WTC11 (cell line): ENCODE measurements around the gene USF1. TPM values are rescaled to one million over a fixed set of nuclear protein-coding genes. Genes with fewer than 3 reads are reported as not detected.

Experiments used
- ATAC-seq: fragments of 200-7000 bp; cut with Tn5 transposase; 2 replicates; pipeline ENCODE4 v1.10.0; 2021; ENCODE audit warnings: mild to moderate bottlenecking, moderate library complexity
- CTCF ChIA-PET: fragments of 300-600 bp; sonication (Branson Sonifier 250); formaldehyde crosslinking; loops from one replicate; lab custom pipeline; 2021; ENCODE audit warnings: antibody characterized with exemption; lab: Charles Lee
- POLR2A ChIA-PET: fragments of 350-600 bp; sonication (Branson Sonifier 250); formaldehyde crosslinking; loops from one replicate; lab custom pipeline; 2021; ENCODE audit warnings: antibody characterized with exemption; lab: Charles Lee
- DNase-seq: peaks from one replicate; pipeline ENCODE4 v3.0.0; 2021; ENCODE audit warnings: low spot score
- H3K27ac Mint-ChIP-seq: 2 replicates; pipeline ENCODE4 v1.8.0; 2021; ENCODE audit warnings: mixed read lengths
- H3K27me3 Mint-ChIP-seq: 2 replicates; pipeline ENCODE4 v1.8.0; 2021; ENCODE audit warnings: low read depth, mild to moderate bottlenecking, moderate library complexity, mixed read lengths
- H3K36me3 Mint-ChIP-seq: 2 replicates; pipeline ENCODE4 v1.8.0; 2021; ENCODE audit warnings: mixed read lengths
- H3K4me1 Mint-ChIP-seq: 2 replicates; pipeline ENCODE4 v1.8.0; 2022; ENCODE audit warnings: mixed read lengths
- H3K4me3 Mint-ChIP-seq: 2 replicates; pipeline ENCODE4 v1.8.0; 2021; ENCODE audit warnings: mild to moderate bottlenecking, moderate library complexity, mixed read lengths
- H3K9me3 Mint-ChIP-seq: 2 replicates; pipeline ENCODE4 v1.8.0; 2021; ENCODE audit warnings: mixed read lengths
- ELF4 ChIP-seq: sonication (generic); formaldehyde crosslinking; IDR thresholded peaks from 2 replicates; pipeline ENCODE4 v1.8.1; 2022; ENCODE audit warnings: low read depth, mild to moderate bottlenecking, moderate library complexity, missing genetic modification reagents
- FOXP1 ChIP-seq: sonication (generic); formaldehyde crosslinking; IDR thresholded peaks from 2 replicates; pipeline ENCODE4 v1.8.0; 2022; ENCODE audit warnings: missing genetic modification reagents, mild to moderate bottlenecking, moderate library complexity, borderline replicate concordance
- GRHL2 ChIP-seq: fragments of 250-450 bp; sonication (Bioruptor Pico); IDR thresholded peaks from 2 replicates; pipeline ENCODE4 v1.8.0; 2022; ENCODE audit warnings: mild to moderate bottlenecking, moderate library complexity; ENCODE audit not compliant: insufficient replicate concordance, severe bottlenecking
- JAZF1 ChIP-seq: fragments of 250-450 bp; sonication (Bioruptor Pico); IDR thresholded peaks from 2 replicates; pipeline ENCODE4 v1.9.0; 2021; ENCODE audit warnings: moderate library complexity, mild to moderate bottlenecking, inconsistent platforms
- JUN ChIP-seq: sonication (generic); formaldehyde crosslinking; IDR thresholded peaks from 2 replicates; pipeline ENCODE4 v1.8.0; 2023; ENCODE audit warnings: mild to moderate bottlenecking, missing genetic modification reagents
- NR1H2 ChIP-seq: sonication (generic); formaldehyde crosslinking; IDR thresholded peaks from 2 replicates; pipeline ENCODE4 v1.9.0; 2021; ENCODE audit warnings: mild to moderate bottlenecking, moderate library complexity, missing genetic modification reagents
- NR2C2 ChIP-seq: sonication (generic); formaldehyde crosslinking; IDR thresholded peaks from 2 replicates; pipeline ENCODE4 v1.8.0; 2022; ENCODE audit warnings: mild to moderate bottlenecking, missing genetic modification reagents
- OVOL2 ChIP-seq: fragments of 250-450 bp; sonication (Bioruptor Pico); IDR thresholded peaks from 2 replicates; pipeline ENCODE4 v1.9.0; 2021; ENCODE audit warnings: mild to moderate bottlenecking, borderline replicate concordance
- SMAD3 ChIP-seq: sonication (generic); formaldehyde crosslinking; IDR thresholded peaks from 2 replicates; pipeline ENCODE4 v1.8.0; 2022; ENCODE audit warnings: missing genetic modification reagents, mild to moderate bottlenecking, borderline replicate concordance
- ZNF121 ChIP-seq: sonication (generic); formaldehyde crosslinking; IDR thresholded peaks from 2 replicates; pipeline ENCODE4 v1.8.0; 2023; ENCODE audit warnings: missing genetic modification reagents
- ZNF219 ChIP-seq: sonication (generic); formaldehyde crosslinking; IDR thresholded peaks from 2 replicates; pipeline ENCODE4 v1.8.0; 2023; ENCODE audit warnings: missing genetic modification reagents, mild to moderate bottlenecking, borderline replicate concordance
- ZNF263 ChIP-seq: sonication (generic); formaldehyde crosslinking; IDR thresholded peaks from 2 replicates; pipeline ENCODE4 v1.8.1; 2022; ENCODE audit warnings: low read depth, mild to moderate bottlenecking, moderate library complexity, missing genetic modification reagents
- ZNF396 ChIP-seq: fragments of 250-450 bp; sonication (Bioruptor Pico); IDR thresholded peaks from 2 replicates; pipeline ENCODE4 v1.8.0; 2021; ENCODE audit warnings: mild to moderate bottlenecking, moderate library complexity, borderline replicate concordance
- ZNF416 ChIP-seq: fragments of 250-450 bp; sonication (Bioruptor Pico); IDR thresholded peaks from 2 replicates; pipeline ENCODE4 v1.9.0; 2021; ENCODE audit warnings: mild to moderate bottlenecking, inconsistent platforms
- total RNA-seq: library from RNA; stranded (reverse); gene quantifications from 3 replicates; pipeline ENCODE4 v1.2.3, GENCODE V29; 2021
- TF ChIP-seq, protein P1 (sequence below): fragments of 200-600 bp; IDR thresholded peaks from 2 replicates; pipeline ENCODE4 v1.8.0; 2022; ENCODE audit warnings: antibody characterized with exemption
- TF ChIP-seq, protein P2 (sequence below): sonication (generic); formaldehyde crosslinking; IDR thresholded peaks from 2 replicates; pipeline ENCODE4 v1.8.0; 2023; ENCODE audit warnings: mild to moderate bottlenecking, missing genetic modification reagents
- TF ChIP-seq, protein P3 (sequence below): sonication (generic); formaldehyde crosslinking; IDR thresholded peaks from 2 replicates; pipeline ENCODE4 v1.8.0; 2022; ENCODE audit warnings: mild to moderate bottlenecking, missing genetic modification reagents
- TF ChIP-seq, protein P4 (sequence below): fragments of 250-450 bp; sonication (Bioruptor Pico); IDR thresholded peaks from 2 replicates; pipeline ENCODE4 v1.8.0; 2021; ENCODE audit warnings: mild to moderate bottlenecking
- TF ChIP-seq, protein P5 (sequence below): sonication (generic); formaldehyde crosslinking; IDR thresholded peaks from 2 replicates; pipeline ENCODE4 v1.8.1; 2022; ENCODE audit warnings: low read depth, mild to moderate bottlenecking, moderate library complexity, missing genetic modification reagents, borderline replicate concordance
- TF ChIP-seq, protein P6 (sequence below): fragments of 250-450 bp; sonication (Bioruptor Pico); IDR thresholded peaks from 2 replicates; pipeline ENCODE4 v1.9.0; 2021; ENCODE audit warnings: moderate library complexity, mild to moderate bottlenecking, inconsistent platforms, borderline replicate concordance
- TF ChIP-seq, protein P7 (sequence below): fragments of 250-450 bp; sonication (Bioruptor Pico); IDR thresholded peaks from 2 replicates; pipeline ENCODE4 v1.9.0; 2021; ENCODE audit warnings: mild to moderate bottlenecking

The USF1 gene
- total RNA-seq, 1 experiment from 2014 or later = 65.6 TPM

DNA sequence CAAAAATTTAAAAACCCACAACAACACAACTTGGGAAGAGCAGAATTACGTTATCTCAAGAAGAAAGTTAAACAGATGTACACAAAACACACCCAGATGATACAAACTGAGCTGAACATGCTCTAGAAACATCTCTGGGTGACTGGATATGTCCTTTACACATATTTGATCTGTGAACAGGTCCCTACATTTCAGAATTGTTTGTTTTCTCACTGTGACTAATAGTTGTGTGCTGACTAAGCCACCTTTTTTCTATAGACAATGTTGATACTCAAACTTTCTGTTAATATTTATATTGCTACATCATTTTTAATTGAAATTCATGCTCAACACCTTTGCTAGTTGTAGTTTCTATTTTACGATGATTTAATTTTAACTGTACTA is 23.8 kb downstream of the USF1 start:
- H3K4me1 Mint-ChIP-seq = peaks cover 44% of the 10 kb centered on the region
- H3K4me3 Mint-ChIP-seq = peak overlapping the region; percentile 87
- DNase-seq (no peak), ATAC-seq (no peak)
- CTCF ChIA-PET = interaction anchor here (0.7 to 3.6 kb wide), 15 partner anchors 10 to 730 kb away, joined by 3 to 47 read pairs (median 6); partner anchors contain the start of genes PPOX, TSTD1 and USF1
- POLR2A ChIA-PET = interaction anchor here (0.8 to 2.8 kb wide), 10 partner anchors 10 to 132 kb away, joined by 3 to 24 read pairs (median 8); partner anchors contain the start of genes TSTD1, UFC1 and USF1
- TF ChIP-seq JAZF1 = 0 out of 2 replicates have a peak, but pooled peaks have one; percentile 16
- TF ChIP-seq, protein P1, sequence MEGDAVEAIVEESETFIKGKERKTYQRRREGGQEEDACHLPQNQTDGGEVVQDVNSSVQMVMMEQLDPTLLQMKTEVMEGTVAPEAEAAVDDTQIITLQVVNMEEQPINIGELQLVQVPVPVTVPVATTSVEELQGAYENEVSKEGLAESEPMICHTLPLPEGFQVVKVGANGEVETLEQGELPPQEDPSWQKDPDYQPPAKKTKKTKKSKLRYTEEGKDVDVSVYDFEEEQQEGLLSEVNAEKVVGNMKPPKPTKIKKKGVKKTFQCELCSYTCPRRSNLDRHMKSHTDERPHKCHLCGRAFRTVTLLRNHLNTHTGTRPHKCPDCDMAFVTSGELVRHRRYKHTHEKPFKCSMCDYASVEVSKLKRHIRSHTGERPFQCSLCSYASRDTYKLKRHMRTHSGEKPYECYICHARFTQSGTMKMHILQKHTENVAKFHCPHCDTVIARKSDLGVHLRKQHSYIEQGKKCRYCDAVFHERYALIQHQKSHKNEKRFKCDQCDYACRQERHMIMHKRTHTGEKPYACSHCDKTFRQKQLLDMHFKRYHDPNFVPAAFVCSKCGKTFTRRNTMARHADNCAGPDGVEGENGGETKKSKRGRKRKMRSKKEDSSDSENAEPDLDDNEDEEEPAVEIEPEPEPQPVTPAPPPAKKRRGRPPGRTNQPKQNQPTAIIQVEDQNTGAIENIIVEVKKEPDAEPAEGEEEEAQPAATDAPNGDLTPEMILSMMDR = no peak
- H3K27me3 Mint-ChIP-seq = no peaks in the 10 kb centered on the region
- peaks cover 1% of the 10 kb centered on the region for H3K36me3 Mint-ChIP-seq
- H3K27ac Mint-ChIP-seq = peak overlapping the region; percentile 100
- H3K9me3 Mint-ChIP-seq = no peaks in the 10 kb centered on the region

DNA sequence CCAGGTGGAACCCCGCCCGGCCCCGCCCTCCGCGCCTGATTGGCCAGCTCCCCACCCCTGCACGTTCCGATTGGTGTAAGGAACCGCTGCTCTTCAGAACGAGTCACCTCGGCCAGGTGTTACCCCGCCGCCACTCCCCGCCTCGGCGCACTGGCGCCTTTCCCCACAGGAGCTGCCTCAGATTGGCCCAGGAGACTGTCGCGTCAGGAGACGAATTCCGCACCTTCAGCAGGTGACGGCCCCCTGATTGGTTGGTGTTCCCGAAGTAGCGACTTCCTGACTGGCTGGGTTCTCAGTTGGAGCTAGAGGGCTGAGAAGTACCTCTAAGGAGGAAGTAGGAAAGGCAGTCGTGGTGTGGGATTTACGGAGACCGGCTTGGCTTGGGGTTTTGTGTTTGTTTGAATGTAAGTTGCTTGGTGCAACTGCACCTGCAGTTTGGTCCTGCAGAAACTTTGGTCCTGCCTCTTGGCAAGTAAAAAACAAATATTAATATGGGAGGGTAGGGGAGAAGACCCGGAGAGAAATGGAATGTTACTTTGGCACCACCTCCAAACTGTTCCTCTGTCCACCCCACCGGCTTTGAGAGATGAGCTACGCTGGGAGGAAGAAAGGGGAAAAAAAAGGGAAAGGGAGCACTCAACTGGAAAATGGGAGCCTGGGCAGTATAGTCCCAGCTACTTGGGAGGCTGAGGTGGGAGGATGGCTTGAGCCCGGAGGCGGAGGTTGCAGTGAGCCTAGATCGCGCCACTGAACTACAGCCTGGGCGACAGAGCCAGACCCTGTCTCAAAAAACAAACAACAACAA is 24.4 kb downstream of the USF1 start:
- Mint-ChIP-seq H3K27ac (peak overlapping the region; percentile 100), H3K9me3 (no peaks in the 10 kb centered on the region), H3K4me3 (peak overlapping the region; percentile 87), H3K27me3 (no peaks in the 10 kb centered on the region), H3K36me3 (peaks cover 2% of the 10 kb centered on the region; the same call in 1 of the 2 replicates), H3K4me1 (peaks cover 50% of the 10 kb centered on the region)
- ATAC-seq = peak; percentile 96
- POLR2A ChIA-PET = interaction anchor here (0.5 to 2.8 kb wide), 21 partner anchors 10 to 353 kb away, joined by 3 to 24 read pairs (median 4); partner anchors contain the start of genes DEDD, KLHDC9, NDUFS2 and TSTD1
- DNase-seq = peak; percentile 99
- CTCF ChIA-PET = interaction anchor here (0.6 to 3.6 kb wide), 27 partner anchors 11 to 852 kb away, joined by 3 to 47 read pairs (median 5); partner anchors contain the start of genes ADAMTS4, KLHDC9, PPOX and TOMM40L
- TF ChIP-seq, protein P2, sequence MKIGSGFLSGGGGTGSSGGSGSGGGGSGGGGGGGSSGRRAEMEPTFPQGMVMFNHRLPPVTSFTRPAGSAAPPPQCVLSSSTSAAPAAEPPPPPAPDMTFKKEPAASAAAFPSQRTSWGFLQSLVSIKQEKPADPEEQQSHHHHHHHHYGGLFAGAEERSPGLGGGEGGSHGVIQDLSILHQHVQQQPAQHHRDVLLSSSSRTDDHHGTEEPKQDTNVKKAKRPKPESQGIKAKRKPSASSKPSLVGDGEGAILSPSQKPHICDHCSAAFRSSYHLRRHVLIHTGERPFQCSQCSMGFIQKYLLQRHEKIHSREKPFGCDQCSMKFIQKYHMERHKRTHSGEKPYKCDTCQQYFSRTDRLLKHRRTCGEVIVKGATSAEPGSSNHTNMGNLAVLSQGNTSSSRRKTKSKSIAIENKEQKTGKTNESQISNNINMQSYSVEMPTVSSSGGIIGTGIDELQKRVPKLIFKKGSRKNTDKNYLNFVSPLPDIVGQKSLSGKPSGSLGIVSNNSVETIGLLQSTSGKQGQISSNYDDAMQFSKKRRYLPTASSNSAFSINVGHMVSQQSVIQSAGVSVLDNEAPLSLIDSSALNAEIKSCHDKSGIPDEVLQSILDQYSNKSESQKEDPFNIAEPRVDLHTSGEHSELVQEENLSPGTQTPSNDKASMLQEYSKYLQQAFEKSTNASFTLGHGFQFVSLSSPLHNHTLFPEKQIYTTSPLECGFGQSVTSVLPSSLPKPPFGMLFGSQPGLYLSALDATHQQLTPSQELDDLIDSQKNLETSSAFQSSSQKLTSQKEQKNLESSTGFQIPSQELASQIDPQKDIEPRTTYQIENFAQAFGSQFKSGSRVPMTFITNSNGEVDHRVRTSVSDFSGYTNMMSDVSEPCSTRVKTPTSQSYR (CRISPR knock-in tag) = no peak
- TF ChIP-seq NR2C2 (CRISPR knock-in tag) (no peak), ZNF396 (no peak), ELF4 (CRISPR knock-in tag) (no peak), GRHL2 (no peak), FOXP1 (CRISPR knock-in tag) (no peak), ZNF219 (CRISPR knock-in tag) (no peak), ZNF121 (CRISPR knock-in tag) (peak; percentile 91), OVOL2 (CRISPR knock-in tag) (no peak), ZNF416 (no peak), JUN (CRISPR knock-in tag) (0 out of 2 replicates have a peak, but pooled peaks have one; percentile 41), SMAD3 (no peak), ZNF263 (CRISPR knock-in tag) (no peak), NR1H2 (CRISPR knock-in tag) (no peak)
- TF ChIP-seq, protein P3, sequence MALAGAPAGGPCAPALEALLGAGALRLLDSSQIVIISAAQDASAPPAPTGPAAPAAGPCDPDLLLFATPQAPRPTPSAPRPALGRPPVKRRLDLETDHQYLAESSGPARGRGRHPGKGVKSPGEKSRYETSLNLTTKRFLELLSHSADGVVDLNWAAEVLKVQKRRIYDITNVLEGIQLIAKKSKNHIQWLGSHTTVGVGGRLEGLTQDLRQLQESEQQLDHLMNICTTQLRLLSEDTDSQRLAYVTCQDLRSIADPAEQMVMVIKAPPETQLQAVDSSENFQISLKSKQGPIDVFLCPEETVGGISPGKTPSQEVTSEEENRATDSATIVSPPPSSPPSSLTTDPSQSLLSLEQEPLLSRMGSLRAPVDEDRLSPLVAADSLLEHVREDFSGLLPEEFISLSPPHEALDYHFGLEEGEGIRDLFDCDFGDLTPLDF (CRISPR knock-in tag) = no peak
- TF ChIP-seq, protein P4, sequence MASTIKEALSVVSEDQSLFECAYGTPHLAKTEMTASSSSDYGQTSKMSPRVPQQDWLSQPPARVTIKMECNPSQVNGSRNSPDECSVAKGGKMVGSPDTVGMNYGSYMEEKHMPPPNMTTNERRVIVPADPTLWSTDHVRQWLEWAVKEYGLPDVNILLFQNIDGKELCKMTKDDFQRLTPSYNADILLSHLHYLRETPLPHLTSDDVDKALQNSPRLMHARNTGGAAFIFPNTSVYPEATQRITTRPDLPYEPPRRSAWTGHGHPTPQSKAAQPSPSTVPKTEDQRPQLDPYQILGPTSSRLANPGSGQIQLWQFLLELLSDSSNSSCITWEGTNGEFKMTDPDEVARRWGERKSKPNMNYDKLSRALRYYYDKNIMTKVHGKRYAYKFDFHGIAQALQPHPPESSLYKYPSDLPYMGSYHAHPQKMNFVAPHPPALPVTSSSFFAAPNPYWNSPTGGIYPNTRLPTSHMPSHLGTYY (CRISPR knock-in tag) = no peak
- TF ChIP-seq, protein P5, sequence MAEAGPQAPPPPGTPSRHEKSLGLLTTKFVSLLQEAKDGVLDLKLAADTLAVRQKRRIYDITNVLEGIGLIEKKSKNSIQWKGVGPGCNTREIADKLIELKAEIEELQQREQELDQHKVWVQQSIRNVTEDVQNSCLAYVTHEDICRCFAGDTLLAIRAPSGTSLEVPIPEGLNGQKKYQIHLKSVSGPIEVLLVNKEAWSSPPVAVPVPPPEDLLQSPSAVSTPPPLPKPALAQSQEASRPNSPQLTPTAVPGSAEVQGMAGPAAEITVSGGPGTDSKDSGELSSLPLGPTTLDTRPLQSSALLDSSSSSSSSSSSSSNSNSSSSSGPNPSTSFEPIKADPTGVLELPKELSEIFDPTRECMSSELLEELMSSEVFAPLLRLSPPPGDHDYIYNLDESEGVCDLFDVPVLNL (CRISPR knock-in tag) = no peak
- TF ChIP-seq, protein P6, sequence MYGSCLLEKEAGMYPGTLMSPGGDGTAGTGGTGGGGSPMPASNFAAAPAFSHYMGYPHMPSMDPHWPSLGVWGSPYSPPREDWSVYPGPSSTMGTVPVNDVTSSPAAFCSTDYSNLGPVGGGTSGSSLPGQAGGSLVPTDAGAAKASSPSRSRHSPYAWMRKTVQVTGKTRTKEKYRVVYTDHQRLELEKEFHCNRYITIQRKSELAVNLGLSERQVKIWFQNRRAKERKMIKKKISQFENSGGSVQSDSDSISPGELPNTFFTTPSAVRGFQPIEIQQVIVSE = no peak
- TF ChIP-seq, protein P7, sequence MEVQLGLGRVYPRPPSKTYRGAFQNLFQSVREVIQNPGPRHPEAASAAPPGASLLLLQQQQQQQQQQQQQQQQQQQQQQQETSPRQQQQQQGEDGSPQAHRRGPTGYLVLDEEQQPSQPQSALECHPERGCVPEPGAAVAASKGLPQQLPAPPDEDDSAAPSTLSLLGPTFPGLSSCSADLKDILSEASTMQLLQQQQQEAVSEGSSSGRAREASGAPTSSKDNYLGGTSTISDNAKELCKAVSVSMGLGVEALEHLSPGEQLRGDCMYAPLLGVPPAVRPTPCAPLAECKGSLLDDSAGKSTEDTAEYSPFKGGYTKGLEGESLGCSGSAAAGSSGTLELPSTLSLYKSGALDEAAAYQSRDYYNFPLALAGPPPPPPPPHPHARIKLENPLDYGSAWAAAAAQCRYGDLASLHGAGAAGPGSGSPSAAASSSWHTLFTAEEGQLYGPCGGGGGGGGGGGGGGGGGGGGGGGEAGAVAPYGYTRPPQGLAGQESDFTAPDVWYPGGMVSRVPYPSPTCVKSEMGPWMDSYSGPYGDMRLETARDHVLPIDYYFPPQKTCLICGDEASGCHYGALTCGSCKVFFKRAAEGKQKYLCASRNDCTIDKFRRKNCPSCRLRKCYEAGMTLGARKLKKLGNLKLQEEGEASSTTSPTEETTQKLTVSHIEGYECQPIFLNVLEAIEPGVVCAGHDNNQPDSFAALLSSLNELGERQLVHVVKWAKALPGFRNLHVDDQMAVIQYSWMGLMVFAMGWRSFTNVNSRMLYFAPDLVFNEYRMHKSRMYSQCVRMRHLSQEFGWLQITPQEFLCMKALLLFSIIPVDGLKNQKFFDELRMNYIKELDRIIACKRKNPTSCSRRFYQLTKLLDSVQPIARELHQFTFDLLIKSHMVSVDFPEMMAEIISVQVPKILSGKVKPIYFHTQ (CRISPR knock-in tag) = no peak
